Thyroid gland (tissue), 4 donors: ENCODE measurements around the gene ZFAND3.

Experiments
- CTCF ChIP-seq, 6 experiments: fragments of 200-600 bp in 3 of 6; fragments of 450-650 bp in 3 of 6; sonication (generic) in 3 of 6; IDR thresholded peaks; one replicate each; pipeline ENCODE4 v1.5.1; 2016 to 2019; ENCODE audit warnings: antibody characterized with exemption in 6 of 6, mild to moderate bottlenecking in 2 of 6, inconsistent platforms in 1 of 6, moderate library complexity in 1 of 6
- POLR2A ChIP-seq, 2 donors: fragments of 450-650 bp; IDR thresholded peaks; one replicate each; pipeline ENCODE4 v1.6.1; 2017; ENCODE audit warnings: antibody characterized with exemption in 2 of 2, mild to moderate bottlenecking in 2 of 2, moderate library complexity in 1 of 2

GRCh38 chr6:38021029-38021428, 201.5 kb downstream of the ZFAND3 start:
- no peak for TF ChIP-seq CTCF (IDR thresholded peaks at IDR 0.05)
- no peak for TF ChIP-seq POLR2A (IDR thresholded peaks at IDR 0.05)
